SK-N-MC (cell line): ENCODE results near the gene FILIP1.

Experiments
- DNase-seq: peaks from one replicate; pipeline ENCODE4 v3.0.0-alpha.2; 2011; ENCODE audit warnings: low read depth, low spot score
- H3K27ac ChIP-seq: fragments of 200-600 bp; sonication (generic); 2 replicates; pipeline ENCODE4 v1.5.1; 2016; ENCODE audit warnings: mixed run types
- H3K36me3 ChIP-seq: fragments of 200-600 bp; sonication (generic); 2 replicates; pipeline ENCODE4 v1.6.1; 2017; ENCODE audit warnings: antibody characterized with exemption, low read length, mixed read lengths; ENCODE audit not compliant: insufficient read depth
- H3K4me3 ChIP-seq: fragments of 200-600 bp; sonication (generic); 2 replicates; pipeline ENCODE4 v1.5.1; 2016
- H3K9ac ChIP-seq: fragments of 200-600 bp; sonication (generic); 2 replicates; pipeline ENCODE4 v1.8.0; 2017; ENCODE audit warnings: mixed run types, mixed read lengths; ENCODE audit not compliant: insufficient read length
- H3K9me3 ChIP-seq: fragments of 200-600 bp; sonication (generic); 2 replicates; pipeline ENCODE4 v1.6.1; 2017; ENCODE audit warnings: low read depth, mild to moderate bottlenecking, antibody characterized with exemption, low read length, moderate library complexity, mixed read lengths
- EZH2 ChIP-seq: fragments of 200-600 bp; sonication (generic); IDR thresholded peaks from one replicate; pipeline ENCODE4 v1.6.1; 2017; ENCODE audit warnings: antibody characterized with exemption
- FOXP2 ChIP-seq: optimal IDR thresholded peaks from 2 replicates; pipeline ENCODE3; 2011; ENCODE audit warnings: mild to moderate bottlenecking, moderate library complexity; ENCODE audit not compliant: insufficient read depth; ENCODE audit errors: extremely low read length, control extremely low read depth
- POLR2AphosphoS5 ChIP-seq: IDR thresholded peaks from 2 replicates; pipeline ENCODE4 v1.6.1; 2012; ENCODE audit warnings: mild to moderate bottlenecking, low read depth, low read length, borderline replicate concordance

FILIP1 gene

DNA sequence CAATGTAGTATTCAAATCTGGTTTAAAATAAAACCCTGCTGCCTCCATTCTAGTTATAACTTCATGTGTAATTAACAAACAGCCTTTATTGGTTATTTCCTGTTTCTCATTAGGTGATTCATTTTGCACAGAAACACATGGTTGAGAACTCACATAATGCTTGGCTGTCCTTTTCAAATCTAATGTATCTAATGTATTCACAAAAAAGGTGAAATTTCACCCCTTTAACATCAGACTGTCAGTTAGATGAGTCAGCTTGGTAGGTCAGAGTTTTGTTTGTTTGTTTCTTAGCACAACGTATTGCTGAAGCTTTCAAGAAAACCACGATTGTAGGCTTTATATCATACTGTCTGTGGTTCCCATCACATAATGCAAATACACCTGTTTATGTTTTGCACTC is 130.3 kb downstream of the FILIP1 start:
- TF ChIP-seq FOXP2 (no peak), EZH2 (no peak), POLR2AphosphoS5 (no peak)

DNA sequence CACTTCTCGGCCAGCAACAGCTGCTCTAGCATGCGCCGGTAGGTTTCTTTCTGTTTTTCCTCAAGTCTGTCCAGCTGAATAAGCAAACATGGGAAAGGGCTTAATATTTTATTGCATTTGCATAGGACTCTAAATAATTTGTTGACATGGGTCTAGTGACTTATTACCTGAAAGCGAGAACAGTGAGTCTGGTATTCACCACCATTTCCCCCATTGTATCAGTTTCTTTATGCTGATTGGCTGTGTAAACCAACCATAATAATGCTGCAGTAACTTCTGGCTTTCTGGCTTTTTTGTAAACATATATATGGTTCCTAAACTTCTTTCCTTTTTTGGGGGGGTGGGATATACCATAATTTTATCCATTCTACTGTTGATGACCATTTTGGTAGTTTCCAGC is 140.0 kb downstream of the FILIP1 start:
- DNase-seq, result no peak
- no peak overlapping the region for H3K4me3 ChIP-seq
- H3K9ac ChIP-seq, result no peak overlapping the region
- H3K27ac ChIP-seq, result no peak overlapping the region
- H3K9me3 ChIP-seq, result no peaks in the 10 kb centered on the region
- TF ChIP-seq FOXP2 (no peak), POLR2AphosphoS5 (no peak), EZH2 (no peak)
- H3K36me3 ChIP-seq, result no peaks in the 10 kb centered on the region

More for the DNA sequence above, 130.3 kb downstream of the FILIP1 start:
- H3K9ac ChIP-seq, result no peak overlapping the region
- H3K4me3 ChIP-seq, result no peak overlapping the region
- H3K9me3 ChIP-seq, result no peaks in the 10 kb centered on the region
- no peaks in the 10 kb centered on the region for H3K36me3 ChIP-seq
- no peak for DNase-seq
- H3K27ac ChIP-seq, result no peak overlapping the region

DNA sequence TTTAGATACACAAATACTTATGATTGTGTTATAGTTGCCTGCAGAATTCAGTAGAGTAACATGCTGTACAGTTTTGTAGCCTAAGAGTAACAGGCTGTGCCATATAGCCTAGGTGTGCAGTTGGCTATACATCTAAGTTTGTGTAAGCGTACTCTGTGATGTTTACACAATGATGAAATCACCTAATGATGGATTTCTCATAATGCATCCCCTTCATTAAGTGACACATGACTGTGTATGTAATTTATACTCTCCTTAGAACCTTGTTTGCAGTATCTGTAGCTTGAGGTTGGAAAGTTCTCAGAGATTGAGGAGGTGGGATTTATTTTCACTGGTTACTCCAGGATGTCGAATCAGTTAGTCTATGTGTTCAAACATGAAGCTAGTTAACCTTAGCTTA is 142.0 kb downstream of the FILIP1 start:
- no peak overlapping the region for H3K4me3 ChIP-seq
- H3K27ac ChIP-seq, result no peak overlapping the region
- no peak overlapping the region for H3K9ac ChIP-seq
- H3K36me3 ChIP-seq, result no peaks in the 10 kb centered on the region
- no peak for DNase-seq
- H3K9me3 ChIP-seq, result no peaks in the 10 kb centered on the region
- TF ChIP-seq EZH2, result no peak
- TF ChIP-seq POLR2AphosphoS5, result no peak
- no peak for TF ChIP-seq FOXP2

DNA sequence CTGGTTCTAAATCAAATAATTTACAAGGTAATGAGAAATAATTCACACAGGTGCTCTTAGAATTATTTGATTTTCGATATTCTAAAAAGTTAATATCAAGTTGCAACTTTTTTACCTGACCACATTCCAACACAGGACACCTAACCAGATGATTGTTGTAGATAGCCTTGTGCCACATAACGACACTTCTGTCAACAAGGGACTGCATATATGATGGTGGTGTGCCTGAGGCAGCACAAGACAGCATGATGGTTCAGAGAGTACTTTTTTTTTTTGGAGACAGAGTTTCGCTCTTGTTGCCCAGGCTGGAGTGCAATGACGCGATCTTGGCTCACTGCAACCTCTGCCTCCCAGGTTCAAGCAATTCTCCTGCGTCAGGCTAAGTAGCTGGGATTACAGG is 142.8 kb downstream of the FILIP1 start:
- no peaks in the 10 kb centered on the region for H3K9me3 ChIP-seq
- no peak overlapping the region for H3K9ac ChIP-seq
- DNase-seq, result no peak
- no peak overlapping the region for H3K4me3 ChIP-seq
- TF ChIP-seq EZH2, result no peak
- no peak for TF ChIP-seq FOXP2
- no peak for TF ChIP-seq POLR2AphosphoS5
- no peaks in the 10 kb centered on the region for H3K36me3 ChIP-seq
- H3K27ac ChIP-seq, result no peak overlapping the region

DNA sequence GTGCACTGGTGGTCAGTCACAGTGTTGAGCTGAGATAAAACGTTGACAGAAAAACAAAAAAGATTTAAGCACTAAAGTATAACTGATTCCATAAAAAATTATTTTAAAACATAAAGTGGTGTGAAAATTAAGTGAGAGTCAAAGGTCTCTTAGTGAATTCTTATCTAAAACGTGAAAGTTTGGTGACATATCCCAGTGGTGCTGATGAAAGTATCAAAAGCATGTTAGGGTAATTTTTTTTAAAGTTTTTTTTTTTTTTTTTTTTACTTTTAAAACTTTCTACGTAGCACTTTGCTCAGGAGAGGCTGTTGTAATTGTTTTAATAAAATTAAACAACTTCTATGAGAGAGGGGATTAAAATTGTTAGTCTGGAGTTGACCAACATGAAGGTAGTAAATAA is 143.4 kb downstream of the FILIP1 start:
- DNase-seq, result no peak
- no peak overlapping the region for H3K27ac ChIP-seq
- H3K9ac ChIP-seq, result no peak overlapping the region
- TF ChIP-seq FOXP2 (no peak), EZH2 (no peak), POLR2AphosphoS5 (no peak)
- no peaks in the 10 kb centered on the region for H3K9me3 ChIP-seq
- no peaks in the 10 kb centered on the region for H3K36me3 ChIP-seq
- no peak overlapping the region for H3K4me3 ChIP-seq

DNA sequence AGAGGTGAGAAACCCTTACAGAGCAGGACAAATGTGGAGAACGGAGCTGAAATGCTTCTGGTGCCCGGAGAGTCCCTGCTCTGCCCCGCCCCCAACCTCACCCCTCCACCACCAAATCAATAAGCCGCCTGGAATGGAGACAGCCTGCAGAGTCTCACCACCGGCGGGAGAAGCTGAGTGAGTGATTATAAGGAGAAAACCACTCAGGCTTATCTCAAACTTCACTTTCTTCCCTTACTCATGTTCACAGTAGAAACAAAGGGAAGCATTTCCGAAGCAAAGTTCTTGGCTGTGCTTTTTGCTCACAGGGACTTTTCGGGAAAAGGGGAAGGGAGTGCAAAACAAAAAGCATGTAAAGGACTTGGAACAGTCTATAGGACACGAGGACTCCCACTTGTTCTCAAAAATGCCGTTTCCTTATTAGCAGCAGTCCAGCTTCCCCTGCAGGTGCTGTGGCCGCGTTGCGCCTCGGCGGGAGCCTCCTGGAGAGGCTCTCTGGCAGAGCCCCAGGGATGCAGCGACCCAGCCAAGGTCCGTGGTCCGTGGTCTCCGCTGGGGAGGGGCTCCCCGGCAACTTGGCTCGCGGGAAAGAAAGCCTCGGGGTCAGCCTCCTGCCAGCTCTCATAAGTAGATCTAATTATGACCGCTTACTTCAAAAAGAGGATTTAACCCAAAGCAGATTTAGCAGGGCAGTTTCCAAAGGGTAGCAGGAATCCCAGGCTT is 144.2 kb downstream of the FILIP1 start:
- H3K4me3 ChIP-seq, result no peak overlapping the region
- no peak for DNase-seq
- H3K9ac ChIP-seq, result no peak overlapping the region
- no peaks in the 10 kb centered on the region for H3K36me3 ChIP-seq
- TF ChIP-seq POLR2AphosphoS5 (0 out of 2 replicates have a peak, but pooled peaks have one; percentile 27), FOXP2 (no peak), EZH2 (no peak)
- no peaks in the 10 kb centered on the region for H3K9me3 ChIP-seq
- H3K27ac ChIP-seq, result no peak overlapping the region

DNA sequence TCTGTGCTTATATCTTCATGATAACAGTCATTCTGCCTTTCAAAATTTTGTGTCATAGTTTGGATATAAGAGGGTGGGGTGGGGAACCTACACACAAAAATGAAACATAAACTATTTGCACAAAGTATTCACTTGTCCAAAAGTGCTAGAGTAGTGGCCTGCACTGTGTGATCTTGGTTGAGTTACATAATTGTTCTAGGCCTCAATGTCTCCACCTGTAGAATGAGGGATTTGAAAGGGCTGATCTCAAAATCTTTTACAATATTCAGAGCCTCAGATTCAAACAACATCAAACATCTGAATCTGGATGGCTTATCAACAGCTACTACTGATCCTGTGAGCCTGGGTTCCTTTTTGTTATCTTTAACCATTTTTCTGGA is 144.7 kb downstream of the FILIP1 start:
- no peak for DNase-seq
- TF ChIP-seq POLR2AphosphoS5 (no peak), EZH2 (no peak), FOXP2 (no peak)
- no peak overlapping the region for H3K4me3 ChIP-seq
- H3K27ac ChIP-seq, result no peak overlapping the region
- no peaks in the 10 kb centered on the region for H3K9me3 ChIP-seq
- H3K9ac ChIP-seq, result no peak overlapping the region
- no peaks in the 10 kb centered on the region for H3K36me3 ChIP-seq

DNA sequence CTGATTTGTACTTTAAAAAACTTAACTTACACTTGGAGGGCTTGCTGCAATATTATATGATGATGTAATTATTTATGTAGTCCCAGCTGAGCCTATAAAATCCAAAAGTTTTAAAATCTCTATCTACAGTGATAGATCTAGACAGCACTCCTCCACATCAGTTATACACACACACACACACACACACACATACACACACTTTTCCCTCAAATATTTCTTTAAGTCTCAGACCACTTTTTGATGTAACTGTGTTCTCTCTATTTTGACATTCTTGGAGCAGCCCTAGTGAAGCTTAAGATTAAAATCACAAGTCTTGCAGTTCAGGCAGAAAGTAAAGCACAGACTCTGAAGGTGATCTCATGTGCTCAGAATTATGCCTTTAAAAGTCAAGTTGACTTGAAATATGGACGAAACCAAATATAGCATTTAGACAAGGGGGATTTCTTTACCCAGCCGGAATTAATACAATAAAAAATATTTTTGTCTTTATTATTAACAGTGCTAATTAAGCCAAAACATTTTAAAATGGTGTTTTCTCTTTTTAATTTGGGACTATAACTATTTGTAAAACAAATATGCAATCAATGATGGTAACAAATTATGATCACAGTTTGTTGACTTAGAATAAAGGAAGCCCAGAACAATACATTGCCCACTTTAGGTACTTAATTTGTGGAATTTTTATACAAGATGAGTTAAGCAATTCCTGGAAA is 145.5 kb downstream of the FILIP1 start:
- Histone ChIP-seq H3K9me3 (no peaks in the 10 kb centered on the region), H3K4me3 (no peak overlapping the region), H3K27ac (no peak overlapping the region), H3K36me3 (no peaks in the 10 kb centered on the region), H3K9ac (no peak overlapping the region)
- TF ChIP-seq FOXP2 (no peak), EZH2 (no peak), POLR2AphosphoS5 (no peak)
- no peak for DNase-seq
